HG02623 (cell line): ENCODE results near the gene VWCE.
"Not testable (repeated sequence)": the region's sequence is repeated elsewhere in the genome, so short reads cannot be mapped to it uniquely, and the experiment has no call there.

ENCODE experiments used
- ATAC-seq: cut with Tn5 transposase; IDR thresholded peaks from one replicate; pipeline ENCODE4 v1.9.1; 2021; ENCODE audit warnings: moderate library complexity; ENCODE audit not compliant: unreplicated experiment

The VWCE gene

GRCh38 chr11:61256710-61257482 lies 38.2 kb downstream of the VWCE start:
- no peak for ATAC-seq

GRCh38 chr11:61254403-61255025 lies 40.6 kb downstream of the VWCE start:
- ATAC-seq: no peak

- ATAC-seq: not testable (repeated sequence)
Measured at GRCh38 chr11:61252332-61252731, 42.8 kb downstream of the VWCE start.

GRCh38 chr11:61250796-61251765 lies 44.0 kb downstream of the VWCE start:
- not testable (repeated sequence) for ATAC-seq

GRCh38 chr11:61249201-61249600 lies 45.9 kb downstream of the VWCE start:
- ATAC-seq: not testable (repeated sequence)

GRCh38 chr11:61248071-61248470 lies 47.0 kb downstream of the VWCE start:
- not testable (repeated sequence) for ATAC-seq

- not testable (repeated sequence) for ATAC-seq
Measured at GRCh38 chr11:61245284-61245964, 49.7 kb downstream of the VWCE start.

- not testable (repeated sequence) for ATAC-seq
Measured at GRCh38 chr11:61241526-61241925, 53.6 kb downstream of the VWCE start.

- not testable (repeated sequence) for ATAC-seq
Measured at GRCh38 chr11:61240875-61241274, 54.2 kb downstream of the VWCE start, which contains the start of gene PGA5. Gene PGA5, plus strand, starts transcription at chr11:61241175. Its CDS starts 52 bp downstream, at chr11:61241227.

GRCh38 chr11:61240288-61240687 lies 54.8 kb downstream of the VWCE start:
- not testable (repeated sequence) for ATAC-seq

GRCh38 chr11:61237130-61237529 lies 58.0 kb downstream of the VWCE start:
- ATAC-seq: not testable (repeated sequence)

GRCh38 chr11:61232548-61233145 lies 62.5 kb downstream of the VWCE start:
- not testable (repeated sequence) for ATAC-seq

- ATAC-seq: not testable (repeated sequence)
Measured at GRCh38 chr11:61231585-61231984, 63.5 kb downstream of the VWCE start.

GRCh38 chr11:61231033-61231432 lies 64.1 kb downstream of the VWCE start:
- not testable (repeated sequence) for ATAC-seq

GRCh38 chr11:61229458-61229857 lies 65.7 kb downstream of the VWCE start:
- ATAC-seq: not testable (repeated sequence)

GRCh38 chr11:61226457-61227137 lies 68.5 kb downstream of the VWCE start:
- not testable (repeated sequence) for ATAC-seq

- not testable (repeated sequence) for ATAC-seq
Measured at GRCh38 chr11:61222692-61223091, 72.4 kb downstream of the VWCE start.

- not testable (repeated sequence) for ATAC-seq
Measured at GRCh38 chr11:61222047-61222446, 73.1 kb downstream of the VWCE start, which contains the start of gene PGA4. Gene PGA4, plus strand, starts transcription at chr11:61222347. Its CDS starts 54 bp downstream, at chr11:61222401.

- ATAC-seq: not testable (repeated sequence)
Measured at GRCh38 chr11:61219016-61219415, 76.1 kb downstream of the VWCE start.
